Stimulated activated memory B cell treated with anti-CD40 and anti-IgM and Interleukin-4, amounts not matched to agents 10 μg/mL and 1 μg/mL and 100 μg/mL, for 72 hours (primary cell): ENCODE results near the gene HOXC11.

Source experiments
- ATAC-seq: fragments of 150-1000 bp; cut with Tn5 transposase; 2 replicates; pipeline ENCODE4 v1.10.0; 2021
- H3K27ac Mint-ChIP-seq: one replicate; pipeline ENCODE4 v1.8.0; 2022; ENCODE audit warnings: mild to moderate bottlenecking, mixed read lengths
- H3K27me3 Mint-ChIP-seq: one replicate; pipeline ENCODE4 v1.8.0; 2022; ENCODE audit warnings: mixed read lengths
- H3K36me3 Mint-ChIP-seq: one replicate; pipeline ENCODE4 v1.8.0; 2022; ENCODE audit warnings: mixed read lengths
- H3K4me1 Mint-ChIP-seq: one replicate; pipeline ENCODE4 v1.8.0; 2022; ENCODE audit warnings: mixed read lengths
- H3K4me3 Mint-ChIP-seq: one replicate; pipeline ENCODE4 v1.8.0; 2022; ENCODE audit warnings: mild to moderate bottlenecking, moderate library complexity, mixed read lengths
- H3K9me3 Mint-ChIP-seq: one replicate; pipeline ENCODE4 v1.8.0; 2022; ENCODE audit warnings: mixed read lengths

HOXC11 gene

DNA sequence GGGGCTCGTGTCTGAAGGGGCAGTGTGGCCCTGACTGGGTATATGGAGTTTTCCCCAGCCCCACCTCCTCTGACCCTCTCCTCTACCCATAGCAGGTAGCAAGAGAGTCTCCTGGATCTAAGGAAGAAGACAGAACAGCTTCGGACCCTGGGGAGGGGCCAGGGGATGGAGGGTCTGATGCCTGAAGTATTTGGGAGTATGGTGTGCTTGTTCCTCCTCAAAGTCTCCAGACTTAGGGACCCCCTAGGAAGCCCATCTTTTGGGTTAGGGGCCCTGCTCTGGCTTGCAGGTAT, 35.3 kb downstream of the HOXC11 start:
- ATAC-seq = no peak
- no peaks in the 10 kb centered on the region for H3K9me3 Mint-ChIP-seq
- no peak overlapping the region for H3K27ac Mint-ChIP-seq
- H3K4me1 Mint-ChIP-seq = peaks cover 40% of the 10 kb centered on the region
- H3K36me3 Mint-ChIP-seq = no peaks in the 10 kb centered on the region
- no peak overlapping the region for H3K4me3 Mint-ChIP-seq
- peaks cover 95% of the 10 kb centered on the region for H3K27me3 Mint-ChIP-seq

DNA sequence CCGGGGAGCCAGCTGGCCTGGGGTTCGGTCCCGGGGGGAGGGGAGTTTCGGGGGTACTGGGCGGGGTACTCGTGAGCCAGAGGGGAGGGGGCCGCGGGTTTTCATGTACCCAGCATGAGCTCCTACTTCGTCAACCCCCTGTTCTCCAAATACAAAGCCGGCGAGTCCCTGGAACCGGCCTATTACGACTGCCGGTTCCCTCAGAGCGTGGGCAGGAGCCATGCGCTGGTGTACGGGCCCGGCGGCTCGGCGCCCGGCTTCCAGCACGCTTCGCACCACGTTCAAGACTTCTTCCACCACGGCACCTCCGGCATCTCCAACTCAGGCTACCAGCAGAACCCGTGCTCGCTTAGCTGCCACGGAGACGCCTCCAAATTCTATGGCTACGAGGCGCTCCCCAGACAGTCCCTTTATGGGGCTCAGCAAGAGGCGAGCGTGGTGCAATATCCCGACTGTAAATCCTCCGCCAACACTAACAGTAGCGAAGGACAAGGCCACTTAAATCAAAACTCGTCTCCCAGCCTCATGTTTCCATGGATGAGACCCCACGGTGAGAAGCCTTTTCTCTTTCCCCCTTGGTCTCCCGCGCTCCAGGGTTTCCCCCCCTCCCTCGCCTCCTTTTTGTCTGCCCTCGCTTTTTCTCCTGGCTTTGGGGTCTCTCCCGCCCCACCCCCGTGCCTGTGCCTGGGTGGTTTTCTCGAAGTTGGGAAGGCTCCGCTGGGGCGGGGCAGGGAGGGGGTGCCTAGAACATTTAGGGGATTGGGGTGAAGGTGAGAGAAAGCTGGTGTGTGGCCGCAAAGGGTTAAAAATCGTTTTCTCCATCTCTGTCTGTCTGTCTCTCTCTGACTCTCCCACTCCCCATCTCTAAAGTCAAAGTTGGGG, 36.5 kb downstream of the HOXC11 start:
- no peak for ATAC-seq
- Mint-ChIP-seq H3K27ac (no peak overlapping the region), H3K9me3 (no peaks in the 10 kb centered on the region), H3K36me3 (no peaks in the 10 kb centered on the region), H3K27me3 (peaks cover 95% of the 10 kb centered on the region), H3K4me3 (peak overlapping the region; percentile 40), H3K4me1 (peaks cover 40% of the 10 kb centered on the region)

DNA sequence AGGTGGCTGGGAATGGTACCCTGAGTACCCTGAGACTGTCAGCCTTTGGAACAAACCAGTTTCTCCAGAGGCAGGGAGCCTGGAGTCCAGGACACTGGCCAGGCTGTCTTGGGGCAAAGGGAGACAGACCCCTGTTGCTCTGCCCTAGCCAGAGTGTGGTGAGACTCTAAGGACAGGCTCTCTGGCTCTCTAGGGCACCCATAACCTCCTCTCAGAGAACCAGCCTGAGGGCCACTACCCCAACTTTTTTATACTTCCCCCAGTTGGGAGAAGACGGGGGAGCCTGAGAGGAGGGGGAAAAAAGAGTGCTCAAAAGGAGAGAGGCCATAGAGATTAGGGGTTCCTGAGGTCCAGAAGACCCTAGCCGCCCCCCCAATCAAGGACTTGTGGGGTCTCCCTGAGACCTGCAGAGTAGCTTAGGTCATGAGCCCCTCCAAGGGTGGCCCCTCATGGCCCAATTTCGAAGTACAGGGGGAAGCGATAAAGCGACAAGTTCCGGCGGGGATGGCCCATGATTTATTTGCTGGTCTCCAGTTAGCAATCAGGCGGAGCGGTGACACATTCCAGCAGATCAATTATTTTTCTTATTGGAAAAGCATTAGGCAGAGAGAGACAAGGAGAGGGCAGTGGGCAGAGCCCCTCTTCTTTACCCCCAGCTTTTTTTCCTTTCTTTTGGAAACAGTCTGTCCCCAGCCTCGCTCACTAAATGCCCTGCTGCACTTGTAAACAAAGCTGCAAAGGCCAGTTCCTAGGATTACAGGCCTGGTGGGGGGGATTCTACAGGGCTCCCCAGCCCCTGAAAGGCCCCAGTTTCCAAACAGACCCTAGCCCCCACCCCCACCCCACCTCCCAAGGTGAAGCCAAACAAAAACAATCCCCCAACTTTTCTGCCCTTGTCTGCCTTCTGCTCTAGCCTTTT, 37.4 kb downstream of the HOXC11 start:
- H3K9me3 Mint-ChIP-seq = no peaks in the 10 kb centered on the region
- ATAC-seq = no peak
- H3K36me3 Mint-ChIP-seq = no peaks in the 10 kb centered on the region
- peaks cover 38% of the 10 kb centered on the region for H3K4me1 Mint-ChIP-seq
- H3K27me3 Mint-ChIP-seq = peaks cover 95% of the 10 kb centered on the region
- H3K27ac Mint-ChIP-seq = no peak overlapping the region
- peak overlapping the region; percentile 35 for H3K4me3 Mint-ChIP-seq

DNA sequence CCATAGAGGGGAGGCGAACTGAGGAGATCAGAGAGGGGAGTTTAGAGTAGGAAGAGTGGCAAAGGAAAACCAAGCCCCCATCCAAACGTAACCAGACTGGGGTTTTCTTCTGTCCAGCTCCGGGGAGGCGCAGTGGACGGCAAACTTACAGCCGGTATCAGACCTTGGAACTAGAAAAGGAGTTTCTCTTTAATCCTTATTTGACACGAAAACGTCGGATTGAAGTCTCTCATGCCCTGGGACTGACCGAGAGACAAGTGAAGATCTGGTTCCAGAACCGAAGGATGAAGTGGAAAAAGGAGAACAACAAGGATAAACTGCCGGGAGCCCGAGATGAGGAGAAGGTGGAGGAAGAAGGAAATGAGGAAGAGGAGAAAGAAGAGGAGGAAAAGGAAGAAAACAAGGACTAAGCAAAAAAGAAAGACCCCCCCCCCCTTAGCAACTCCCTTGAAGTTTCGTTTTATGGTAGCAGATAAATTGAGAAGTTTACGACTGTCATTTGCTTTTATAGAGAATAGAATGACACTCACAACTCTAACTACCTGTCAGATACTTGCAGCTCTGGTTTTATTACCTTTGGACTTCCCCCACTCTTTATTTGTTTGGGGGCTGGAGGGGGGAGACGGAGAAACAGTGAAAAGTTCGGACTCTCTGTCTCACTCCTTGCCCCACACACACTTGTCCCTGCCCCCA, 38.2 kb downstream of the HOXC11 start:
- no peaks in the 10 kb centered on the region for H3K36me3 Mint-ChIP-seq
- peaks cover 30% of the 10 kb centered on the region for H3K4me1 Mint-ChIP-seq
- no peak for ATAC-seq
- no peak overlapping the region for H3K27ac Mint-ChIP-seq
- no peak overlapping the region for H3K4me3 Mint-ChIP-seq
- H3K27me3 Mint-ChIP-seq = peaks cover 92% of the 10 kb centered on the region
- no peaks in the 10 kb centered on the region for H3K9me3 Mint-ChIP-seq

DNA sequence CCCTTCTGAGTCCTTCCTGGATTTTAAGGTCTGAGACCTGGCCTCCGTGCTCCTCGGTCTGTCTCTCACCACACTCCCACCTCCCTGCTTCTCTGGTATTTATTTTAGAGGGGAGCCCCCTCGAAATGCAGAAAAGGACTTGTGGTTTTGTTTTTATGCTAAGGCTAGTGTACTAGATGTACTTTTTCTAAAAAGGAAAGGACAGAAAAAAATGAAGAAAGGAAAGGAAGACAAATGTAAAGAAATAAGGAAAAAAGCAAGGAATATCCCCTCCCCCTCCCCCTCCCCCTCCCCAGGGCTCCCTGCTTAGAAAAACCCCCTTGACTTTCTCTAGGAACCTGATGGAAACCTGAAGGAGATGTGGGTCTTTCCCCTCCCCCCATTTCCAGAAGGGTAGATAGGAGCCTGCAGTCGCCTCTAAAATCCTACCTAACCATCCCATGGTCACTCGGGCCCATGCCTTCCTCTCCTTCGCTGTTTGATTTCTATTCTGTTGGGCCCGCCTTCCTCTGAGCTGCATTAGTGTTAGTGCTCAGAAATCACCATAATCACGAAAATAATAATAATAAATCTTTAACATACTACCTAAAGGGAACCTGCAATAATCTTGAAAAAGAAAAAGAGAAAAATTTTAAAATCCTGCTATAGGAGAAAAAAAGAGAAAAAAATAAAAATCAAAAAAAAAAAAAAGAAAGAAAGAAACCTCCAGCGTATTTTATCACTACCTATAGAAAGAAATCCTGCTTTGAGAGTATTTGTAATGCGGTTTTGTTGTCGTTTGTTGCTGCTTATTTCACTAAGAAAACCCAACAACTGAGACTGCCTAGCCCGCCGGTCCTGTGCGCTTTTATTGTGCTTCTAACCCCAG, 39.0 kb downstream of the HOXC11 start:
- Mint-ChIP-seq H3K4me1 (peaks cover 23% of the 10 kb centered on the region), H3K36me3 (no peaks in the 10 kb centered on the region), H3K27me3 (peaks cover 86% of the 10 kb centered on the region), H3K27ac (no peak overlapping the region), H3K4me3 (no peak overlapping the region), H3K9me3 (no peaks in the 10 kb centered on the region)
- no peak for ATAC-seq

DNA sequence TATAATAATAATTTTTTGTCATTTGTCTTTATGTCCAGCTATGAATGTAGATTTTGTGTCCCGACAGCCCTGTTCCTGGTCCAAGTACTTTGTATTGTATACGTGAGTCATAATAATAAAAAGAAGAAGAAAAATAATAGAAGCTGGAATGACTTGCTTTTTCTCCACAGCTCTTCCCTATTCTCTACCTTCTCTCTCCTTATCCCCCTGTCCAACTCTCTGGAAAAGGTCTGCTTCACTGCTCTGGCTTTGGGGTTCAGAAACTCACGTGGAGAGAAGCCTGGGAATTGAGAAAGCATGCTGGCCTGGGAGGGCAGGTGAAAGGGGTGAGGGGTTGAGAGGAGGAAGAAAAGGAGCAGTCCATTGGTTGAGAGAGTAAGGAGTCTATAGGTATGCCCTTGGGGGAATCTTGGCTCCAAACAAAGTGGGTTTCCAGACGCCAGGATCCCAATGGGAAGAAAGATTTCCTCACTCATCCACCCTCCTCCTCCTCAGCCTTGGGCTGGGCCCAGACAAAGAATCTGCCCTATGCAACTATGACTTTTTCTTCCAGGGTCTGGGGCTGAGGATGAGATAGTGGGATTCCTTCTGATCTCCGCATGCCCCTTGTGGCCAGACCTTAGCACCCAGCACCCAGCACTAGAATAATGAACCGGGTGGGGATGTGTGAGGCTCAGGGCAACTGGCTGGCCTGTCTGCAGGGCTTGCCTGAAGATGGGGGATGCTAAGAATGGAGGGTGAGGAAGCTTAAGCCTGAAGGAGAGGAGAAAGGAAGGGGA, 39.9 kb downstream of the HOXC11 start:
- ATAC-seq = no peak
- Mint-ChIP-seq H3K27ac (no peak overlapping the region), H3K9me3 (no peaks in the 10 kb centered on the region), H3K4me1 (peaks cover 33% of the 10 kb centered on the region), H3K27me3 (peaks cover 87% of the 10 kb centered on the region), H3K4me3 (no peak overlapping the region), H3K36me3 (no peaks in the 10 kb centered on the region)

DNA sequence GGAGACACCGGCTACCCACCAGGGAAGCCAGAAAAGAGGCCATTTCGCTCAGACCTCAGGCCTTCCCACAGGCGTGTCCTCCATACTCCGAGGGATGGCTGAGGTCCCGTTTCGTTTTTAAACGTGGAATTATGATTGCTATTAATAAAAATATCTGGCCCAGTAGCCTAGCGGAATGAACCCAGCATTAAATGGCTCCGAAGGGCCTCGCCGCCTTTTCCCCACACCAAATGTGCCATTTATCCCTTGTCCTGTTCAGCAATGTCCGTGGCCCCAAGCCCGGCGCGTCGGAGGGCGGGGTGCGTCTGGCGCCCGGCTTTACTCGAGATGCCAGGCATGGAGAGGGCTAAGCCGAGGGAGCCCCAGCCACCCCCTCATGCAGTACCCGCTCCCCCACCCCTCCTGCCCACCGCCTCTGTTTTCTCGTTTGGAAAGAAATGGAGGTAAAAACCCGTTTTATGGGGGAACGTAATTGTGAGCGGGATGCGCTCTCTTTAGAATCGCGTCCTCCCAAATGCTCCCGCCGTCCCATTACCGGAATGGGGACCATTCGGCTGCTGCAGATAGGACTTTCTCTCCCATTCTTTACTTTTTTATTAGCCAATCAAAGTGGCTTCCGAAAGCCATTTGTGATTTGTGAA, 41.6 kb downstream of the HOXC11 start:
- H3K36me3 Mint-ChIP-seq = no peaks in the 10 kb centered on the region
- H3K27me3 Mint-ChIP-seq = peaks cover 77% of the 10 kb centered on the region
- no peaks in the 10 kb centered on the region for H3K9me3 Mint-ChIP-seq
- ATAC-seq = no peak
- H3K4me3 Mint-ChIP-seq = no peak overlapping the region
- peaks cover 27% of the 10 kb centered on the region for H3K4me1 Mint-ChIP-seq
- no peak overlapping the region for H3K27ac Mint-ChIP-seq

DNA sequence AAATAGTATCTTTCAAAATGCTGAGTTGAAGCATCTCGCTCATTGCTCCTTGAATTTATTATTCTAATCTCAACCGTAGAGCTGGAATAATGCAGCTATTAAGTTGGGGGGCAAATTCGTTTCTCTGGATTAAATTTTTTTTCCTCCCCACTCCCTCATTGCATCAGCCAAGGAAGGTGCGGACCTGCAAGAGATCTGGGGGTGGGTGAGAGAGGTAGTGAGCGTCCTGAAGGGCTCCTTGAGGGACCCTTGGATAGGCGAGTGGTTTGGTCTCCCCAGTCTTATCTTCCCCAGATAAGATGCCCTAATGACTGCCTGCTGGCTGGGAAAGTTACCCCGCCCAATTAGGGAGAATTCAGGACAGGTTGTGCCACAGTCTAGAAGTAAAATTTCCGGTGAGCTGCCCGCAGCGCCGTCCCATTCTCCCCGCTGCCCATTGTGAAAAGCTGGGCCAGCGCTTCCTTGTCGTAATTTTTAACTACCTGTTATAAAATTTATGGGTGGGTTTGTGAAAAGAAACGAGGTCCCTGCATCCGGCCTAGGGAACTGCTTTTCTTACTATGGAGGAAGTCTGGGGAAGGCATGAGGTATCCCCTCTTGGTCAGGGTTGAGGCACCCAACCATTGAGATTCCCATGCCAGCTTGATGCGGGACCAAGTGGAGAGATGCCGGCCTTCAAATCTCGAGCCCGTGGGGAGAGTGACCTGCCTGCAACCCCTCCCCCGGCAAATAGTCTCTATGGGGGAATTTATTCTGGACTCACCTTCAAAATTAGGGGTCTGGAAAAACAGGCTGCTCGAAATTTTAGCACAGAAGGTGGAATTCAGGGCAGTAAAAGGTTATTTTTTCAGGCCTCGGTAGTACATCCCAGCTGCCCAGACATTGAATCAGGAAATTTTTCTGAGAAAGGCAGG, 42.3 kb downstream of the HOXC11 start:
- no peaks in the 10 kb centered on the region for H3K9me3 Mint-ChIP-seq
- H3K27ac Mint-ChIP-seq = no peak overlapping the region
- H3K36me3 Mint-ChIP-seq = no peaks in the 10 kb centered on the region
- H3K27me3 Mint-ChIP-seq = peaks cover 77% of the 10 kb centered on the region
- peaks cover 23% of the 10 kb centered on the region for H3K4me1 Mint-ChIP-seq
- no peak overlapping the region for H3K4me3 Mint-ChIP-seq
- no peak for ATAC-seq

DNA sequence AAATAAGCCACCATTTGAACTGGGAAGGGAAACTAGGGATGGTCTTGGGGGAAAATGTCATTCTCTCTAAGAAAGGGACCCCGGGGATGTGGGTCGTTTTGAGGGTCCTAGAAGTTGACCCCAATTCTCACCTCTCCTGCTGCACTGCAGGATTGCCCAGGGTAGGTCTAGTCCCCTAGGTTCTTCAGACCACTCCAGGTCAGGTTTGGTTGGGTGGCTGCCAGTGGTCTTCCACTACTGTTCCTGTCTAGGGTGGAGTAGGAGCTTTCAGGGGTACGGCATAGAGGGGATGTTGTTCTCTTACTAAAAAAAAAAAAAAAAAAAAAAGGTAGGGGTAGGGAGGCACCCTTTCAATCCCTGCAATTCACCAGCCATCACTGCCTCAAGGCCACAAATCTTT, 43.1 kb downstream of the HOXC11 start:
- H3K9me3 Mint-ChIP-seq = no peaks in the 10 kb centered on the region
- H3K27ac Mint-ChIP-seq = no peak overlapping the region
- H3K27me3 Mint-ChIP-seq = peaks cover 76% of the 10 kb centered on the region
- H3K36me3 Mint-ChIP-seq = no peaks in the 10 kb centered on the region
- ATAC-seq = no peak
- no peak overlapping the region for H3K4me3 Mint-ChIP-seq
- H3K4me1 Mint-ChIP-seq = peaks cover 20% of the 10 kb centered on the region

DNA sequence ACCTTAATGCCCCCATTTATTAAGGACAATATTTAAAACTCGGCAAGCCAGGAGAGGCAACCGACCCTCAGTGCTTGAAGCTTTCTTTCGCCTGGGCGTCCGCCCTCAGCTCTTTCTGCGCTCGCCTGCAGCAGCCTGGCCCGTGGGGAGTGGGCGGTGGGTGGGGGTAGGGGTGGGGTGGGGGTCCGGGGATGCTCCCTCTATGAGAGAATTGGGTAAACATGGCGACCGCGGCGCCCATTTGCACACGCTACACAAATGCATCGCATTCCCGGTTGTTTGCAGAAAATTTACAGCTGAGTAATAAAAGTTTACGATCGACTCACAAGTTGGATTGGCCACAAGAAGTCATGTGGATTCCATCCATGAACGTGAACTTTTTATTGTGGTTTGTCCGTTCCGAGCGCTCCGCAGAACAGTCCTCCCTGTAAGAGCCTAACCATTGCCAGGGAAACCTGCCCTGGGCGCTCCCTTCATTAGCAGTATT, 43.6 kb downstream of the HOXC11 start:
- H3K36me3 Mint-ChIP-seq = no peaks in the 10 kb centered on the region
- ATAC-seq = no peak
- H3K27me3 Mint-ChIP-seq = peaks cover 76% of the 10 kb centered on the region
- peaks cover 21% of the 10 kb centered on the region for H3K4me1 Mint-ChIP-seq
- no peak overlapping the region for H3K4me3 Mint-ChIP-seq
- no peak overlapping the region for H3K27ac Mint-ChIP-seq
- no peaks in the 10 kb centered on the region for H3K9me3 Mint-ChIP-seq

DNA sequence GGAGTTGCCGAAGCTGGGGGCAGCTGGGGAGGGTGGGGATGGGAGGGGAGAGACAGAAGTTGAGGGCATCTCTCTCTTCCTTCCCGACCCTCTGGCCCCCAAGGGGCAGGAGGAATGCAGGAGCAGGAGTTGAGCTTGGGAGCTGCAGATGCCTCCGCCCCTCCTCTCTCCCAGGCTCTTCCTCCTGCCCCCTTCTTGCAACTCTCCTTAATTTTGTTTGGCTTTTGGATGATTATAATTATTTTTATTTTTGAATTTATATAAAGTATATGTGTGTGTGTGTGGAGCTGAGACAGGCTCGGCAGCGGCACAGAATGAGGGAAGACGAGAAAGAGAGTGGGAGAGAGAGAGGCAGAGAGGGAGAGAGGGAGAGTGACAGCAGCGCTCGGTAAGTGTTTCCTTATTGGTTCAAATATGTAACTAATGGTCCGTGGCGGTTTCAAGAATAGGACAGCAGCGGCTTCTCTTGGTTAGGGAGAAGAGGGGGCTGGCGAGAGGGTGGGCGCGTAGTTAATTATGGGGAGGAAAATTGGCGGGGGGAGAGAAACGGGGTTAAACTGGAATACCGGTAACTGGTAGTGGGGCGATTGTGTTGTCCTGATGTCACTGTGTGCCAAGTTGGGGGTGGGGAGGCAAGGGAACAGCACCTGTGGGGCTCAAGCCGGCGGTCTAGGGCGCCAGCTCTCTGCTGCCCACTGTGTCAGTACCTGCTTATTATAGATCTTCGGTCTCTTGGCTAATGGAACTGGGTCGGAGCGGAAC, 44.3 kb downstream of the HOXC11 start:
- peak overlapping the region; percentile 82 for H3K4me3 Mint-ChIP-seq
- no peaks in the 10 kb centered on the region for H3K9me3 Mint-ChIP-seq
- H3K4me1 Mint-ChIP-seq = peaks cover 26% of the 10 kb centered on the region
- peak; percentile 59 for ATAC-seq
- H3K27ac Mint-ChIP-seq = peak overlapping the region; percentile 83
- H3K27me3 Mint-ChIP-seq = peaks cover 76% of the 10 kb centered on the region
- H3K36me3 Mint-ChIP-seq = no peaks in the 10 kb centered on the region

DNA sequence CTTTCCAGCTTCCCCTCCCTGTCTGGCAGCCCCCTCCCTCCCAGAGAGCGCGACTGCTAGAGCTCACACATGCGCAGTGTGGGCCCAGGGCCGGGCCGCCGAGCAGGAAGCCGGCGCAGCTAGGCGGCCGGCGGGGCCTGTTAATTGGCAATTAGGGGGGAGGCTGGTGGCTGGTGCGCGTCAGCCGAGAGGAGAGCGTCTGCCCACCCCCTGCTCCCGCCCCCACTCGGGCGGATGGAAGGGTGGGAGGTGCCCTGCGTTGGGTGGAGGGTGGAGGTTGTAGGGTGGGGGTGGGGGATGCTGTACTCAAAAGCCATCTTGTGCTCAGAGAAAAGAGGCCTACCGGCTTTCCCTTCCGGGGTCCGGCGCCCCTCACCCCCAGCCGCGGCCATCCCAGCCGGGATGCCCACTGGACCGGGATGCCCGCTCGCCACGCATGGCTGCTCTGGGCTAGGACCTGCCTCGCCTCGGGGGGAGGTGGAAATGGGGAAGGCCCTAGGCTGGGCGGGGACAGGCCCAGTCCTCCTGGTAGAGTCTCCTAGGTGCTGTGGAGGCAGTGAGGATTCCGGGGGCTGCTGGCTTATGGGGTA, 45.0 kb downstream of the HOXC11 start:
- peak overlapping the region; percentile 82 for H3K4me3 Mint-ChIP-seq
- H3K9me3 Mint-ChIP-seq = no peaks in the 10 kb centered on the region
- H3K4me1 Mint-ChIP-seq = peaks cover 26% of the 10 kb centered on the region
- peak overlapping the region; percentile 83 for H3K27ac Mint-ChIP-seq
- no peaks in the 10 kb centered on the region for H3K36me3 Mint-ChIP-seq
- H3K27me3 Mint-ChIP-seq = peaks cover 76% of the 10 kb centered on the region
- ATAC-seq = peak; percentile 90
